ENCODE measurements around the gene GFRA3.
A peak's percentile ranks its signal among the peaks of the same experiment; 100 is the strongest.
"Not testable (repeated sequence)": the region's sequence is repeated elsewhere in the genome, so short reads cannot be mapped to it uniquely, and the experiment has no call there.

The GFRA3 gene

GRCh38 chr5:138274189-138274853 is at the start of gene GFRA3:
GFRA3 (minus strand) TSS chr5:138274621; CDS start chr5:138274424, 197 bp downstream.
- no peak for DNase-seq (ENCODE audit: low spot score)

- not testable (repeated sequence) for DNase-seq (ENCODE audit: low spot score)
Measured at GRCh38 chr5:138318211-138318610, 43.8 kb upstream of the GFRA3 start.

GRCh38 chr5:138316355-138316754 is 41.9 kb upstream of the GFRA3 start:
- no peak for DNase-seq (ENCODE audit: low spot score)

GRCh38 chr5:138315751-138316278 is 41.4 kb upstream of the GFRA3 start:
- DNase-seq (ENCODE audit: low spot score) = no peak

GRCh38 chr5:138305797-138306196 is 31.4 kb upstream of the GFRA3 start:
- DNase-seq (ENCODE audit: low spot score) = no peak

- no peak for DNase-seq (ENCODE audit: low spot score)
Measured at GRCh38 chr5:138303372-138303771, 29.0 kb upstream of the GFRA3 start.

- no peak for DNase-seq (ENCODE audit: low spot score)
Measured at GRCh38 chr5:138289296-138289695, 14.9 kb upstream of the GFRA3 start.

- DNase-seq (ENCODE audit: low spot score) = no peak
Measured at GRCh38 chr5:138287246-138287645, 12.8 kb upstream of the GFRA3 start.

- DNase-seq (ENCODE audit: low spot score) = peak; percentile 59
Measured at GRCh38 chr5:138282920-138283742, 8.7 kb upstream of the GFRA3 start.

- DNase-seq (ENCODE audit: low spot score) = no peak
Measured at GRCh38 chr5:138280915-138281314, 6.5 kb upstream of the GFRA3 start.

GRCh38 chr5:138276402-138277054 is 2.1 kb upstream of the GFRA3 start:
- DNase-seq (ENCODE audit: low spot score) = peak; percentile 28

- no peak for DNase-seq (ENCODE audit: low spot score)
Measured at GRCh38 chr5:138275895-138276294, 1.5 kb upstream of the GFRA3 start.

GRCh38 chr5:138275379-138275782 is 960 bp upstream of the GFRA3 start:
- no peak for DNase-seq (ENCODE audit: low spot score)

GRCh38 chr5:138273834-138274188 is 610 bp downstream of the GFRA3 start:
- no peak for DNase-seq (ENCODE audit: low spot score)

GRCh38 chr5:138272681-138273080 is 1.7 kb downstream of the GFRA3 start:
- DNase-seq (ENCODE audit: low spot score) = no peak

GRCh38 chr5:138271281-138271680 is 3.1 kb downstream of the GFRA3 start:
- no peak for DNase-seq (ENCODE audit: low spot score)

- no peak for DNase-seq (ENCODE audit: low spot score)
Measured at GRCh38 chr5:138264183-138264582, 10.2 kb downstream of the GFRA3 start.

GRCh38 chr5:138263581-138263980 is 10.8 kb downstream of the GFRA3 start:
- DNase-seq (ENCODE audit: low spot score) = no peak

GRCh38 chr5:138258704-138259292 is 15.6 kb downstream of the GFRA3 start:
- no peak for DNase-seq (ENCODE audit: low spot score)

GRCh38 chr5:138257583-138257982 is 16.8 kb downstream of the GFRA3 start:
- DNase-seq (ENCODE audit: low spot score) = no peak

- no peak for DNase-seq (ENCODE audit: low spot score)
Measured at GRCh38 chr5:138252944-138253343, 21.5 kb downstream of the GFRA3 start.

GRCh38 chr5:138247800-138248199 is 26.6 kb downstream of the GFRA3 start:
- not testable (repeated sequence) for DNase-seq (ENCODE audit: low spot score)
